Left renal cortex interstitium (tissue), 4 donors: Measurements from ENCODE around the gene MYCBP2. TPM values are rescaled to one million over a fixed set of nuclear protein-coding genes. Genes with fewer than 3 reads are reported as not detected.
"Not testable (repeated sequence)": the region's sequence is repeated elsewhere in the genome, so short reads cannot be mapped to it uniquely, and the experiment has no call there.

ENCODE experiments used
- DNase-seq, 4 donors: peaks; one replicate each; pipeline ENCODE4 v3.0.0-alpha.2; 2013; ENCODE audit warnings: low read depth in 4 of 4, low spot score in 2 of 4, missing footprints in 1 of 4
- polyA plus RNA-seq, 4 donors: library from polyadenylated mRNA; unstranded; fragments of 120-200 nt; gene quantifications; one replicate each; pipeline ENCODE4 v1.2.1, GENCODE V29; 2013; ENCODE audit not compliant: insufficient read length in 4 of 4

The MYCBP2 gene
- polyA plus RNA-seq, 4 donors = 51.8 to 69.2 (median 66.6) TPM

DNA sequence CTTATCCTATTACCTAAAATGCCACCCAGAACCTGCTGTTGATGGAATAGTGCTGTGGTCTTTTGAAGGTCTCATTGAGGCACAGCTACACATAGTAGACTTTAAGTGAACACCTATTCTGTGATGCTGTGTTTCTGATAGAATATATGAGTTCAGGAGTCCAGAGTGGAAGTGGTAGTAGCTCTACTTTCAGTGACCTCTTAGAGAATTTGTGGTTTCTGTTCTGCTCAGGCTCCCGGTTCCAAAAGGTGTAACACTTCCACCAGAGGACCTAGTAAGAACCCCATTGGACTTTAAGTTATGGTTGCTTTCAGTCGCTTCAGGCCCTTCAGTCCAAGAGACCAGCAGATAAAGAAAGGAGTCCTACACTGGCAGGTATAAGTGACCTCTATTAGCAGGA, 11.4 kb upstream of the MYCBP2 start:
- DNase-seq = no peak

DNA sequence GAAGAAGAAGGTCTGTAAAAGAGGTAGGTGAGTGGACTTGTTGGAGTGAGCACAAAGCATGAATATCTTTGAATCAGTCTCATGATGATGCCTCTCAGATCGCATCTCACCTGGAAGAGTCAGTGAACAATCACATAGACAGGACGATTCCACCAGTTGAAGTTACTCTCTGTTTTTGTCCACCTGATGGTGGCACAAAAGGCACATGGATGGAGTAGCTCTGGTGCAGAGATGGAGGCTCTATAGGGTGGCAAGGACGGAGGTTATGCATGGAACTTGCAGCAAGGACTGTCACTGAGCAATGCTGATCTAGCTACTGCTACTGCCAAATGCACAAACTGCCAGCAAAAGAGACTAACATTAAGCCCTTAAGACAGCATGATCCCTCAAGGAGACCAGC, 10.3 kb upstream of the MYCBP2 start:
- DNase-seq = no peak

DNA sequence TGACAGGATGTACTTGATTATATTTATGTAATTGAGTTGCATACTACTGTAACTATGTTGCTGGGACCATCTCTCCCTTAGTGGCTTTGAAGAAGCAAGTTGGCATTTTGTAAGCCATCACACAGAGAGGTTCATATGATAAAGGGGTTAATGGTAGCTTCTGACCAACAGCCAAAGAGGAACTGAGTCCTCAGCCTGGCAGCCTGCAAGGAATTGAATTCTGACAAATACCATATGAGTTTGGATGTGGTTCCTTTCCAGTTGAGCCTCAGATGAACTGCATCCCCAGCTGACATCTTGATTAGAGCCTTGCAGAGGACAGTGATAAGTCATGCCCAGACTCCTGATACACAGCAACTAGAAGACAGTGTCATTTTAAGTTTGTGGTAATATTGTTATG, 8.6 kb upstream of the MYCBP2 start:
- no peak for DNase-seq

GRCh38 chr13:77333594-77333993, 6.7 kb upstream of the MYCBP2 start:
- DNase-seq = no peak

DNA sequence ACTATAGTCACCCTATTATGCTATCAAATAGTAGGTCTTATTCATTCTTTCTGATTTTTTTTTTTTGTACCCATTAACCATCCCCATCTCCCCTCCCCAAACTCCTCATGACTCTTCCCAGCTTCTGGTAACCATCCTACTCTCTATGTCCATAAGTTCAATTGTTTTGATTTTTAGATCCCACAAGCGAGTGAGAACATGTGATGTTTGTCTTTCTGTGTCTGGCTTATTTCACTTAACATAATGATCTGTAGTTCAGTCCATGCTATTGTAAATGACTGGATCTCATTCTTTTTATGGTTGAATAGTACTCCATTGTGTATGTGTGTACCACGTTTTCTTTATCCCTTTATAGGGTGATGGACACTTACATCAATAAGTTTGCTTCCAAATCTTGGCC, 4.5 kb upstream of the MYCBP2 start:
- no peak for DNase-seq

GRCh38 chr13:77329911-77330584, 3.2 kb upstream of the MYCBP2 start:
- DNase-seq = peak in 1 of 4 donors; percentile 77

DNA sequence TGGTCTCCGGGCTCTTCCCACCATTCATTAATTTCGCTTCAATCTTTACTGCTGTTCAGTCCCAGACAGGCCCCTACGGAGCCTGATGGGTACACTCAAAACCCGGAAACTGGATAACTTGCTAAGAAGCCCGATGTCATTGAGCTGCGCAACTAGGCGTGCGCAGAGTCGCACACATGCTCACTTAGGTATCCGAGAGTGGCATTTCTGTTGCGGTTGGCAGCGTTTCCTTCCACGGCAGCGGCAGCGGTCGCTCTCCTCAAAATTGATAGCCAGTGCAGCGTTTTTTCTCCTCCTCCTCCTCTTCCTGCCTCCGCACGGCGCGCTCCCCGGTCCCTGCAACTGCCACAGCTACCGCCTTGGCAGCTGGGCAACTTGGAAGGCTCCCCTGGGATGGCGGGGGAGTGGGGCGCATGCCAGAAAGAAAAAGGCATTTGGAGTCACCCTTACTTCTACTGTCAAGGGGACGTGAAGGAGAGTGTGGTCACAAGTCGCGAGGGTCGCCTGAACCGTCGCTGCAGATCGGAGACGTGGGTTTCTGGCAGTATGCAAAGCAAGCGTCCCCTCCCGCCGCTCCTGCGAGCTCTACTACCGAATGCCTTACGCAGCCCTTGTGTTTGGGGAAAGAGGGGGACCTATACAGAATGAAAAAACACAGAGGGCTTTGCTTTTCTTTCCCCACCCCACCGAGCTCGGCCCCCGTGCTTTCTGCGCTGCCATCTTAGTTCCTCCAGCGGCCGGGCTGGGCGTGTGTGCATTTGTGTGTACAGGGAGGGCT, 2.4 kb upstream of the MYCBP2 start:
- peak; percentile 70 to 94 (median 90) for DNase-seq

- DNase-seq = no peak
Observed at GRCh38 chr13:77328819-77329132, 1.9 kb upstream of the MYCBP2 start.

DNA sequence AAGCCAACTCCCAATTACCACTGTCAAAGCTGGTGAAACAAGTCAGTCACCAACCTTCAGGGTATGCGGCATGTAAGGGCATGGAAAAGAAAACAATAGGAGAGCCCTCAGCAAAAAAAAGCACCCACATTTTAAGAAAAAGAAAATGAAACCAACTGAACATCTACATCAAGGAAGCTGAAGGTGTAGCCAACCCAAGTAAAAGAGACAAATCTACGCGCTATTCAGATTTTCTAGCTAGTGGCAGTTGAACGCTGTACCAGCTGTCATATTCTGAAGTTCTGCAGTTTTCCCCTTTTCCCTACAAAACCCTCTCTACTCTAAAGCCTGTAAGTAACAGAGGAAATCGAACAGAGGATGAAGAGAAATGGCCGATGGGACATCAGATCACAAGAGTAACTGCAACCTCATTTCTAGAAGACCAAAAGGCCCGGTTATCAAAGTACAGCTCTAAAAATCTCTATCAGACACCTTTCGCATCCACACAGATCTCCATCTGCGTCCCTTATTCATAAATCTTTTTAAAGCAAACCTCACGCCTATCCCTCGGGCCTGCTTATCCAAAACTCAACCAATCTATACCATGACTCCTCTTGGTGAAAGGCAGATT, 1.4 kb downstream of the MYCBP2 start:
- DNase-seq = peak in 1 of 4 donors; percentile 17

DNA sequence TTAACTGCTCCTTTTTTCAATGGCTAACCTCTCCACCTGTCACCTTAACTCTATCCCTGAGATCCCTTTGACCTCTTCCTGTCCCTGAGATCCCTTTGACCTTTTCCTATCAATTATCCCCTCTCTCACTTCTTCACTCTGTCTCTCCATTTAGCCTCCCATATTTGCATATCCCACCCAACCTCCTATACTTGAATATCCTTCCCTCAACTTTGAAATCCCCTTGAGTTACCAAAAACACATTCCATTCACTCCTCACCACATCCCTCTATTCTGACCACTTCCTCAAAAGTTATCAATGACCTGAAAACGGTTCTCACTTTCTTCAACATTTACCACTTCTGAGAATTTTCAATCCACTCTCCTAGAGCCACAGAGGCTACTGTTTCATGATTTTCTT, 3.0 kb downstream of the MYCBP2 start:
- no peak for DNase-seq

GRCh38 chr13:77319536-77319935, 7.4 kb downstream of the MYCBP2 start:
- DNase-seq = no peak

DNA sequence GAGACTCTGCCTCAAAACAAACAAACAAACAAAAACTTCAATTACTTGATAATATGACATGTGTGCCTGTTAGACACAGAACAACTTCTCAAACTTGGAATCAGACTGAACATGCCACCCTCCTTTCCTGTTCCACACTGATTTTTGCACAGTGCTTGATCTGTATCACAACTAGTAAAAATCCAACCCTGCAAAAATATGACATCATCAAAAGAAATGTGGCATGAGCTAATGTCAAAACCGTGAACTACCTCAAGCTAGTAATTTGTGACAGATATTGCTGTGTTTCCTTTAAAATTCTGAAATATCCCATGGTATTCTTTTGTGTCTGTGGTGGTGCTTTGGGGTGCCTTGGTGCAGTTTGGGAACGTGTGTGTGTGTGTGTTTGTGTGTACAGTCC, 8.2 kb downstream of the MYCBP2 start:
- no peak for DNase-seq

DNA sequence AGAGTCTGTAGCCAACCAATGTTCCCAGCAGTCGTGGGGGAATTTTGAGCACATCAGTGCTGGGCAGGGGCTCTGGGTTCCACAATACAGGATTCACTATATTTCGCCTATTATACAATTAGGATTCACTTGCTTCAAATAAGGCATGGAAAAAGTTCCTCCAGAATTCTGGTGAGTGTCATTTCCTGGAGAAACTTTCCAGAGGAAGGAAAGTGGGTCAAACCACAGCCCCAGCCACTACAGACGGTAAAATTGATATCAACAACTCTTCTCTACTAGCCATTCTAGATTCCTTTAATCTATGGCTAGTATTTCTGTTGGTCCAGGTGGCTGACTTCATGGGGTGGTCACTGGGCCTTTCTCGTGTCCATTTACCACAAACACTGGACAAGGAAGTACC, 10.5 kb downstream of the MYCBP2 start:
- no peak for DNase-seq

DNA sequence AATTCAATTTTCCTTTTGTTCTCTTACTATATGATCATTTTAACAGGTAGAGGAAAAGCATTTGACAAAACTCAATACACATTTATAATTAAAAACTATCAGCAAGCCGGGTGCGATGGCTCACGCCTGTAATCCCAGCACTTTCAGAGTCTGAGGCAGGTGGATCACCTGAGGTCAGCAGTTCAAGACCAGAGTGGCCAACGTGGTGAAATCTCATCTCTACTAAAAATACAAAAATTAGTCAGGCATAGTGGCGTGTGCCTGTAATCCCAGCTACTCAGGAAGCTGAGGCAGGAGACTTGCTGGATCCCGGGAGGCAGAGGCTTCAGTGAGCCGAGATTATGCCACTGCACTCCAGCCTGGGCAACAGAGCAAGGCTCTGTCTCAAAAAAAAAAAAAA, 11.4 kb downstream of the MYCBP2 start:
- not testable (repeated sequence) for DNase-seq

GRCh38 chr13:77313923-77314322, 13.0 kb downstream of the MYCBP2 start:
- DNase-seq = no peak

- DNase-seq = no peak
Observed at GRCh38 chr13:77312311-77312710, 14.6 kb downstream of the MYCBP2 start.

- no peak for DNase-seq
Observed at GRCh38 chr13:77310579-77311279, 16.2 kb downstream of the MYCBP2 start.

DNA sequence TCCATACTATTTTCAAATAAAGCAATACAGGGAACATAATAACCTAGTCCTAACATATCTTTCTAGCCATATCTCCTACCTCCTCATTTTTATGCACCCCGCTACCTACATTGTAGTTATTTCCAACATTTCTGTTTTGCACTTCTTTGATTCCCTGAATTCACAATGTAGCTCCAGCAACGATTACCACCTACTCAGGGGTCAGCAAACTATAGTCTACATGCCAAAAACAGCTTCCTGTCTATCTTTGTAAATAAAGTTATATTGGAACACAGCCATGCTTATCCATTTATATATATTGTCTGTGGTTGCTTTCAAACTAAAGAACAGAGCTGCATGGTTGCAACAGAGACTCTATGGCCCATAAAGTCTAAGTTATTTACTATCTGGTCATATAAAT, 16.7 kb downstream of the MYCBP2 start:
- DNase-seq = no peak

GRCh38 chr13:77309254-77309653, 17.6 kb downstream of the MYCBP2 start:
- no peak for DNase-seq

DNA sequence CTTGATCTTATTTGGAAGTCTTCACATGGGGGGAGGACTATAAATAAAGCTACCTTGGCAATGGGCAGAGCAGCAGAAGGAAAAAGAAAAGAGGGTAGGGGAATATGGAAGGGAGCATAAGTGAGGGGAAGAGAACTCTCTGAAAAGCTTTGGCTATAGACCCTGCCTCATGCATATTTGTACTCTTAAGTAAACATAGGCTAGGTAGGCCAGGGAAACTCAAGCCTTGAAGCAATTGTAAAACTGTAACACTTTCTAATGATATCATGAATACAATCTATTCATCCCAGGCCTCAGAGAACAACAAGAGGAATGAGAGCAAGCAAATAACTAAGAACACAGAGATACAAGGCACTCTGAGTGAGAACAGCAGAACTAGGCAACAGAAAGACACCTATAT, 20.4 kb downstream of the MYCBP2 start:
- no peak for DNase-seq

DNA sequence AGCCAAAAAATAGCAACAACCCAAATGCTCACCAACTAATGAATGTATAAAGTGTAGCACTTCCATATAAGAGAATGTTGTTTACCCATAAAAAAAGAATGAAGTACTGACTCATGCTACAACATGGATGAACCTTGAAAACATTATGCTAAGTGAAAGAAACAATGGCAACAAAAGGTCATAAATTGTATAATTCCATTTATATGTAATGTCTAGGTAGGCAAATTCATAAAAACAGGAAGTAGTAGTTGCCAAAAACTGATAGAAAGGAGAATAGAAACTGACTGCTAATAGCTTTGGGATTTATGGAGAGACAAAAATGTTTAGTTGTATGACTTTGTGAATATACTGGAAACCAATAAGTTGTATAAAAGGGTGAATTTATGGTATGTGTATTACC, 21.6 kb downstream of the MYCBP2 start:
- DNase-seq = no peak
